GM21717 (cell line): ENCODE measurements around the gene GPR142.
A peak's percentile ranks its signal among the peaks of the same experiment; 100 is the strongest.

ENCODE experiments used
- ATAC-seq: cut with Tn5 transposase; IDR thresholded peaks from one replicate; pipeline ENCODE4 v1.9.1; 2021; ENCODE audit warnings: mild to moderate bottlenecking, moderate library complexity; ENCODE audit not compliant: unreplicated experiment

The GPR142 gene

DNA sequence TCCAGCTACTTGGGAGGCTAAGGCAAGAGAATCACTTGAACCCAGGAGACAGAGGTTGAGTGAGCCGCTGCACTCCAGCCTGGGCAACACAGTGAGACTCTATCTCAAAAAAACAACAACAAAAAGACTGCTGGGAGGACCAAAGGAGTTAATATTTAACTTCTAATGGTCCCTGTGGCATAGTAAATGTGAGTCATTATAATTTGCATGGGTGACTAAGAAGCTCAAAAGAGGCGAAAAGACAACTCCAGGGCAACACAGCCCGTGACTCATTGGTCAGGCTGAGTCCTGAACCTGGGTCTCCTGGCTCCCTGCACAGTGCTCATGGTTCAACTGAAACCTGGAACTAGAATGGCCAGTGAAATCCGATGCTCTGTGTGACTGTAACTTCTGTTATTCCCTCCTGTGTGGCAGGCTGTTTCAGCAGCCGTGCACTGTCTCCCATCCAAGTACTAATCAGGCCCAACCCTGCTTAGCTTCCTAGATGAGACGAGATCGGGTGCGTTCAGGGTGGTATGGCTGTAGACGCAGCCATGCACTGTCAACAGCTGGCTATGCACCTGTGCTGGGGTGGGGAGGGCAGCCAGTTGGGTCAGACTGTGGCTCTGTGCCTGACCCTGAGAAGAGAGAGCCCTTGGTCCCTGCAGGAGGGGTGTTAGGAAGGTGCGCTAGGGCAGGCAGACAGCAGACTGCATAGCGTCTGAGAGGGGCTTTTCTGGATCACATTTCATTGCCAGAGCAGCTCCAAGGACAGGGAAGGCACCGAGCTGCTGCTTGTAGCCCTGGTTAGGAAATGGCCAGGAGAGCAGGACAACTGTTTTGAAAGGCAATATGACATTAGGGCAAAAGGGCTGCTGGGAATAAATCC, 50.1 kb downstream of the GPR142 start:
- ATAC-seq, result peak; percentile 55

- ATAC-seq, result no peak
Observed at GRCh38 chr17:74419928-74420411, 52.7 kb downstream of the GPR142 start.
